ENCODE measurements around the gene KCNJ6.

DNA sequence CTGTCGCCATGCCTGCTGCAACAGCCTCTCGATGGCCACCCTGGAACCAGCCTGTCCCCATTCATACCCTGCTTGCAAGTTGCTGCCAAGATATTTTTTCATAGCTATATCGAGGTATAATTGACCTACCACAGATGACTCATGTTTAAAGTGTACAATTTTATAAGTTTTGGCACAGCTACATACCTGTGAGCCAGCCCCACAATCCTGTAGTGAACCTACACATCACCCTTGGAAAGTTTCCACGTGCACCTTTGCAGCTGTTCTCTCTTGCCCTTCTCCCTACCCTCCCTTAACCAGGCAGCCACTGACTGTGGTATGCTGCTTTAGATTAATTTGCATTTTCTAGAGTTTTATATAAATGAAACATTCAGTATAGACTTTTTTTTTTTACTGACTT is 23.0 kb upstream of the KCNJ6 start:
- TF ChIP-seq, protein P1, sequence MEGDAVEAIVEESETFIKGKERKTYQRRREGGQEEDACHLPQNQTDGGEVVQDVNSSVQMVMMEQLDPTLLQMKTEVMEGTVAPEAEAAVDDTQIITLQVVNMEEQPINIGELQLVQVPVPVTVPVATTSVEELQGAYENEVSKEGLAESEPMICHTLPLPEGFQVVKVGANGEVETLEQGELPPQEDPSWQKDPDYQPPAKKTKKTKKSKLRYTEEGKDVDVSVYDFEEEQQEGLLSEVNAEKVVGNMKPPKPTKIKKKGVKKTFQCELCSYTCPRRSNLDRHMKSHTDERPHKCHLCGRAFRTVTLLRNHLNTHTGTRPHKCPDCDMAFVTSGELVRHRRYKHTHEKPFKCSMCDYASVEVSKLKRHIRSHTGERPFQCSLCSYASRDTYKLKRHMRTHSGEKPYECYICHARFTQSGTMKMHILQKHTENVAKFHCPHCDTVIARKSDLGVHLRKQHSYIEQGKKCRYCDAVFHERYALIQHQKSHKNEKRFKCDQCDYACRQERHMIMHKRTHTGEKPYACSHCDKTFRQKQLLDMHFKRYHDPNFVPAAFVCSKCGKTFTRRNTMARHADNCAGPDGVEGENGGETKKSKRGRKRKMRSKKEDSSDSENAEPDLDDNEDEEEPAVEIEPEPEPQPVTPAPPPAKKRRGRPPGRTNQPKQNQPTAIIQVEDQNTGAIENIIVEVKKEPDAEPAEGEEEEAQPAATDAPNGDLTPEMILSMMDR (IDR thresholded peaks at IDR 0.05): no peak
- TF ChIP-seq POLR2A (IDR thresholded peaks at IDR 0.05): no peak
